Skeletal muscle cell (primary cell): ENCODE data around the gene DNMT3B.
"Not testable (repeated sequence)": the region's sequence is repeated elsewhere in the genome, so short reads cannot be mapped to it uniquely, and the experiment has no call there.

Source experiments
- DNase-seq: peaks from one replicate; pipeline ENCODE4 v3.0.0-alpha.2; 2010; ENCODE audit warnings: low read depth
- H3K4me3 ChIP-seq: 2 replicates; pipeline ENCODE4 v1.5.1; 2011; ENCODE audit warnings: low read depth, mild to moderate bottlenecking, control low read depth, low read length, moderate library complexity

The DNMT3B gene

GRCh38 chr20:32761831-32762753 is at the start of gene DNMT3B:
DNMT3B (plus strand) TSS chr20:32762385; CDS start chr20:32780324, 17,939 bp downstream.
- DNase-seq, result no peak
- peak within 1 kb of the TSS; percentile 80 for H3K4me3 ChIP-seq

- no peak overlapping the region for H3K4me3 ChIP-seq
- DNase-seq, result no peak
Observed at GRCh38 chr20:32718749-32719348, 43.3 kb upstream of the DNMT3B start.

GRCh38 chr20:32727683-32728082 is 34.5 kb upstream of the DNMT3B start:
- DNase-seq, result peak; percentile 73
- no peak overlapping the region for H3K4me3 ChIP-seq

GRCh38 chr20:32728435-32728834 is 33.8 kb upstream of the DNMT3B start:
- H3K4me3 ChIP-seq, DNase-seq: not testable (repeated sequence)

- not testable (repeated sequence) for H3K4me3 ChIP-seq, DNase-seq
Observed at GRCh38 chr20:32729334-32729733, 32.9 kb upstream of the DNMT3B start.

GRCh38 chr20:32731882-32732266 is 30.3 kb upstream of the DNMT3B start:
- DNase-seq, result no peak
- no peak overlapping the region for H3K4me3 ChIP-seq

- no peak for DNase-seq
- no peak overlapping the region for H3K4me3 ChIP-seq
Observed at GRCh38 chr20:32737371-32738223, 24.6 kb upstream of the DNMT3B start.

GRCh38 chr20:32741151-32741550 is 21.0 kb upstream of the DNMT3B start:
- DNase-seq, result no peak
- no peak overlapping the region for H3K4me3 ChIP-seq

GRCh38 chr20:32742322-32743236 is 19.6 kb upstream of the DNMT3B start:
- no peak for DNase-seq
- peak overlapping the region; percentile 72 for H3K4me3 ChIP-seq

- DNase-seq, result no peak
- H3K4me3 ChIP-seq, result peak within 1 kb of the TSS; percentile 72
Observed at GRCh38 chr20:32743237-32744112, 18.7 kb upstream of the DNMT3B start, which contains the start of gene COMMD7. COMMD7 (minus strand) TSS chr20:32743467; CDS start chr20:32743391, 76 bp downstream.

GRCh38 chr20:32749914-32750637 is 12.1 kb upstream of the DNMT3B start:
- no peak overlapping the region for H3K4me3 ChIP-seq
- no peak for DNase-seq

- no peak overlapping the region for H3K4me3 ChIP-seq
- DNase-seq, result no peak
Observed at GRCh38 chr20:32751293-32751692, 10.9 kb upstream of the DNMT3B start.

GRCh38 chr20:32751702-32752457 is 10.3 kb upstream of the DNMT3B start:
- DNase-seq, result no peak
- H3K4me3 ChIP-seq, result no peak overlapping the region

GRCh38 chr20:32752458-32753250 is 9.5 kb upstream of the DNMT3B start:
- H3K4me3 ChIP-seq, result no peak overlapping the region
- DNase-seq, result no peak

- no peak for DNase-seq
- H3K4me3 ChIP-seq, result no peak overlapping the region
Observed at GRCh38 chr20:32753731-32754130, 8.5 kb upstream of the DNMT3B start.

GRCh38 chr20:32756156-32756555 is 6.0 kb upstream of the DNMT3B start:
- DNase-seq, result no peak
- H3K4me3 ChIP-seq, result no peak overlapping the region
